IMR-90 (cell line): ENCODE measurements around the gene RUNX2. TPM values are rescaled to one million over a fixed set of nuclear protein-coding genes. Genes with fewer than 3 reads are reported as not detected.
A peak's percentile ranks its signal among the peaks of the same experiment; 100 is the strongest.

ENCODE experiments used
- ATAC-seq: fragments of 200-7000 bp; cut with Tn5 transposase; 2 replicates; pipeline ENCODE4 v1.9.1; 2020; ENCODE audit warnings: low read depth, mild to moderate bottlenecking, moderate library complexity
- BruUV-seq: library from RNA; stranded (reverse); fragments of 400-500 nt; replicated peaks from 2 replicates; lab custom pipeline; 2021; lab: Mats Ljungman, UMichigan
- CTCF ChIA-PET: fragments of 300-600 bp; formaldehyde crosslinking; extraction: SDS; loops from one replicate; lab custom pipeline; 2021; ENCODE audit warnings: antibody characterized with exemption; lab: Yijun Ruan, JAX
- POLR2A ChIA-PET: fragments of 300-600 bp; sonication (Branson Sonifier 250); formaldehyde crosslinking; loops from one replicate; lab custom pipeline; 2022; ENCODE audit warnings: antibody characterized with exemption; ENCODE audit not compliant: unreplicated experiment; lab: Charles Lee
- DNase-seq: peaks from one replicate; pipeline ENCODE4 v3.0.0; 2013
- H2AFZ ChIP-seq: replicated peaks from 2 replicates; pipeline ENCODE3; 2013; ENCODE audit warnings: low read length, mild to moderate bottlenecking; ENCODE audit not compliant: poor library complexity
- H2AK5ac ChIP-seq: 2 replicates; pipeline ENCODE4 v1.6.1; 2013; ENCODE audit warnings: low read depth, low read length, inconsistent platforms
- H2AK9ac ChIP-seq: replicated peaks from 2 replicates; pipeline ENCODE3; 2013; ENCODE audit warnings: mild to moderate bottlenecking, low read depth, low read length, moderate library complexity; ENCODE audit not compliant: poor library complexity
- H2BK120ac ChIP-seq: 2 replicates; pipeline ENCODE4 v1.6.1; 2013; ENCODE audit warnings: low read depth, low read length, inconsistent platforms
- H2BK15ac ChIP-seq: 3 replicates; pipeline ENCODE4 v1.6.1; 2013; ENCODE audit warnings: low read depth, low read length, inconsistent platforms
- H2BK20ac ChIP-seq: 2 replicates; pipeline ENCODE4 v1.6.1; 2013; ENCODE audit warnings: low read depth, mild to moderate bottlenecking, inconsistent platforms, low read length, moderate library complexity
- H2BK5ac ChIP-seq: 2 replicates; pipeline ENCODE4 v1.6.1; 2013; ENCODE audit warnings: mild to moderate bottlenecking, low read depth, low read length, inconsistent platforms; ENCODE audit not compliant: poor library complexity, severe bottlenecking
- H3K14ac ChIP-seq: replicated peaks from 2 replicates; pipeline ENCODE4 v1.6.1; 2013; ENCODE audit warnings: low read depth, low read length, inconsistent platforms
- H3K18ac ChIP-seq: 2 replicates; pipeline ENCODE4 v1.6.1; 2013; ENCODE audit warnings: low read depth, low read length, control low read depth
- H3K23ac ChIP-seq: 2 replicates; pipeline ENCODE4 v1.6.1; 2013; ENCODE audit warnings: low read depth, low read length, inconsistent platforms
- H3K27ac ChIP-seq: 2 replicates; pipeline ENCODE4 v1.5.1; 2013; ENCODE audit warnings: mild to moderate bottlenecking, control low read depth, low read length; ENCODE audit not compliant: insufficient read depth
- H3K27me3 ChIP-seq: 2 replicates; pipeline ENCODE4 v1.6.1; 2013; ENCODE audit warnings: low read length; ENCODE audit not compliant: control insufficient read depth, insufficient read depth
- H3K36me3 ChIP-seq: 2 replicates; pipeline ENCODE4 v1.6.1; 2013; ENCODE audit warnings: low read length, mixed read lengths; ENCODE audit not compliant: control insufficient read depth, insufficient read depth
- H3K4ac ChIP-seq: 2 replicates; pipeline ENCODE4 v1.6.1; 2013; ENCODE audit warnings: low read depth, low read length, inconsistent platforms
- H3K4me1 ChIP-seq: 2 replicates; pipeline ENCODE4 v1.6.1; 2013; ENCODE audit warnings: low read length, mixed read lengths; ENCODE audit not compliant: control insufficient read depth, insufficient read depth
- H3K4me2 ChIP-seq: 2 replicates; pipeline ENCODE4 v1.6.1; 2013; ENCODE audit warnings: low read depth, mild to moderate bottlenecking, control low read depth, low read length, moderate library complexity
- H3K4me3 ChIP-seq: 2 replicates; pipeline ENCODE4 v1.5.1; 2013; ENCODE audit warnings: low read depth, mild to moderate bottlenecking, control low read depth, low read length, moderate library complexity; ENCODE audit not compliant: insufficient read depth
- H3K56ac ChIP-seq: 2 replicates; pipeline ENCODE4 v1.6.1; 2013; ENCODE audit warnings: low read length, inconsistent platforms; ENCODE audit not compliant: insufficient read depth; ENCODE audit errors: extremely low read depth
- H3K79me1 ChIP-seq, 2 experiments: 2 replicates each; pipeline ENCODE4 v1.6.1; 2013; ENCODE audit warnings: low read length in 2 of 2, inconsistent platforms in 1 of 2, low read depth in 1 of 2
- H3K9ac ChIP-seq: 2 replicates; pipeline ENCODE4 v1.6.1; 2013; ENCODE audit warnings: low read depth, low read length, control low read depth
- H3K9me1 ChIP-seq: 2 replicates; pipeline ENCODE4 v1.6.1; 2013; ENCODE audit warnings: low read length, inconsistent platforms; ENCODE audit not compliant: insufficient read depth
- H3K9me3 ChIP-seq: 2 replicates; pipeline ENCODE4 v1.6.1; 2013; ENCODE audit warnings: low read length; ENCODE audit not compliant: control insufficient read depth, insufficient read depth
- H4K20me1 ChIP-seq: 2 replicates; pipeline ENCODE4 v1.6.1; 2013; ENCODE audit warnings: low read length, inconsistent platforms; ENCODE audit not compliant: insufficient read depth
- H4K5ac ChIP-seq: 2 replicates; pipeline ENCODE4 v1.6.1; 2013; ENCODE audit warnings: mild to moderate bottlenecking, low read depth, low read length, control low read depth
- H4K8ac ChIP-seq, 2 experiments: 2 replicates each; pipeline ENCODE4 v1.6.1; 2013; ENCODE audit warnings: low read depth in 2 of 2, low read length in 2 of 2, control low read depth in 1 of 2, inconsistent platforms in 1 of 2
- H4K91ac ChIP-seq: 2 replicates; pipeline ENCODE4 v1.6.1; 2013; ENCODE audit warnings: low read depth, low read length, inconsistent platforms; ENCODE audit not compliant: insufficient read depth
- CEBPB ChIP-seq: IDR thresholded peaks from 2 replicates; pipeline ENCODE4 v1.6.1; 2012; ENCODE audit warnings: low read depth, low read length, improper control_type of control experiment
- CHD1 ChIP-seq: IDR thresholded peaks from 2 replicates; pipeline ENCODE4 v1.6.1; 2012; ENCODE audit warnings: low read depth, low read length, improper control_type of control experiment
- RCOR1 ChIP-seq: IDR thresholded peaks from 2 replicates; pipeline ENCODE4 v1.6.1; 2012; ENCODE audit warnings: mild to moderate bottlenecking, low read length, improper control_type of control experiment; ENCODE audit not compliant: insufficient replicate concordance
- SMC3 ChIP-seq: fragments of 150-350 bp; IDR thresholded peaks from 2 replicates; pipeline ENCODE4 v1.6.1; 2016; ENCODE audit warnings: low read depth, mild to moderate bottlenecking, antibody characterized with exemption, low read length, moderate library complexity
- WGBS, 2 experiments: methylation state at CpG; one replicate each; pipeline versions ENCODE4 v1.1.5 to v1.1.7; 2013; ENCODE audit warnings: missing lambda C conversion rate in 2 of 2; ENCODE audit not compliant: insufficient read length in 1 of 2; ENCODE audit errors: extremely low coverage in 2 of 2; 5-methylcytosine and 5-hydroxymethylcytosine counted together
- dilution Hi-C: fragments of 300-500 bp; cut with HindIII; formaldehyde crosslinking; loops from one replicate; pipeline ENCODE4 v1.14.3; 2018; ENCODE audit warnings: low sequenced_read_pairs; ENCODE audit not compliant: unreplicated experiment
- in situ Hi-C: fragments of 300-500 bp; cut with MboI; formaldehyde crosslinking; loops from 3 replicates; pipeline ENCODE4 v1.14.3; 2019; ENCODE audit warnings: low sequenced_read_pairs, inconsistent platforms, mixed read lengths
- intact Hi-C: fragments of 100-400 bp; cut with micrococcal nuclease; formaldehyde crosslinking; loops from 2 replicates; pipeline ENCODE4 v1.10.0; 2022
- polyA plus RNA-seq, 3 experiments: library from polyadenylated mRNA; depleted of rRNA; stranded (reverse); fragments of >200 nt; gene quantifications; 2 replicates each; pipeline ENCODE4 v1.2.3, GENCODE V29; 2012; ENCODE audit warnings: low replicate concordance in 1 of 3
- total RNA-seq: library from RNA; depleted of rRNA; stranded (reverse); fragments of >200 nt; gene quantifications from 2 replicates; pipeline ENCODE4 v1.2.3, GENCODE V29; 2012

RUNX2 gene
- total and polyA plus RNA-seq, 2 of the 4 experiments (the other 2 are of a cell fraction) = 2.3 to 4.7 TPM

DNA sequence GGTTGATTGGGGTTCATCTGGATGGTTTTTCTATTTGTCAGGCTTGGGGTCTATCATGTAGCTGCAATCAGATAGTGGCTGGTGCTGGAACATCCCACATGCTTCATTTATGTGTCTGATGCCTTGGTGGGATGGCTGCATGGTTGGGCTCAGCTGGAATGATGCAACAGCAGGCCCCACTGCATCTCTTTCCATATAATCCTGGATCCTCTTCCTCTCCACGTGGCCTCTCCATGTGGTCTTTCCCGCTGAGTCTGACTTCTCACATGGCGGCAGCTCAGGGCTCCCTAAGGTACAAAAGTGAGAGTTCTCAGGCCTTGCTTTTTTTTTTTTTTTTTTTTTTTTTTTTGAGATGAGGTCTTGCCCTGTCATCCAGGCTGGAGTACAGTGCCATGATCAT lies 114.6 kb downstream of the RUNX2 start:
- Histone ChIP-seq H3K9me3 (no peaks in the 10 kb centered on the region), H4K8ac (peak overlapping the region in 1 of 2 experiments; percentile 59; a peak in 3 of 4 replicates), H3K4me3 (no peak overlapping the region), H3K27ac (no peak overlapping the region), H3K4me2 (no peak overlapping the region), H2BK120ac (peak overlapping the region; percentile 64), H3K4me1 (peaks cover 26% of the 10 kb centered on the region), H3K9ac (no peak overlapping the region), H4K20me1 (no peaks in the 10 kb centered on the region), H3K23ac (no peak overlapping the region), H2AK9ac (no peak overlapping the region), H2BK20ac (peak overlapping the region; percentile 68; the same call in 1 of the 2 replicates), H3K36me3 (no peaks in the 10 kb centered on the region), H3K4ac (peak overlapping the region; percentile 84), H3K79me1 (peaks cover 25 to 59% of the 10 kb centered on the region in 2 experiments), H2BK15ac (peak overlapping the region; percentile 64; the same call in 2 of the 3 replicates), H4K91ac (peak overlapping the region; percentile 38), H2AFZ (no peak overlapping the region), H4K5ac (no peak overlapping the region; the same call in 1 of the 2 replicates), H3K18ac (peak overlapping the region; percentile 5), H2BK5ac (no peak overlapping the region), H3K9me1 (peaks cover 25% of the 10 kb centered on the region), H3K27me3 (no peaks in the 10 kb centered on the region), H3K56ac (no peak overlapping the region), H2AK5ac (peak overlapping the region; percentile 76), H3K14ac (peak overlapping the region; percentile 21; the same call in 1 of the 2 replicates)
- dilution Hi-C loops = no loop called here
- no TSS peak for BruUV-seq
- intact Hi-C loops = no loop called here
- POLR2A ChIA-PET = no interaction called here
- in situ Hi-C loops = no loop called here
- DNase-seq = no peak
- WGBS, 2 experiments = no CpG with 5 or more reads among the region's 3 CpGs
- ATAC-seq = no peak
- CTCF ChIA-PET = no interaction called here
- TF ChIP-seq SMC3 (no peak), CEBPB (peak; percentile 50; the same call in 1 of the 2 replicates), RCOR1 (no peak), CHD1 (no peak)
